Lung (tissue), 12 donors: Measurements from ENCODE around the gene SLC16A4. TPM values are rescaled to one million over a fixed set of nuclear protein-coding genes. Genes with fewer than 3 reads are reported as not detected.

ENCODE experiments used
- ATAC-seq: fragments of 200-7000 bp; cut with Tn5 transposase; one replicate; pipeline ENCODE4 v1.9.1; 2020; ENCODE audit warnings: moderate number of reproducible peaks; ENCODE audit not compliant: insufficient read depth, low FRiP score
- DNase-seq, 3 donors: peaks; one replicate each; pipeline ENCODE4 v3.0.0-alpha.2; 2013 to 2017
- H3K27ac ChIP-seq, 2 donors: one replicate each; pipeline ENCODE4 v1.5.1; 2013; ENCODE audit warnings: mild to moderate bottlenecking in 2 of 2, moderate library complexity in 2 of 2, control low read depth in 1 of 2, inconsistent platforms in 1 of 2, low read depth in 1 of 2, low read length in 1 of 2
- H3K27me3 ChIP-seq, 3 donors: one replicate each; pipeline ENCODE4 v1.5.1; 2013; ENCODE audit warnings: low read length in 2 of 3; ENCODE audit not compliant: control insufficient read depth in 3 of 3, insufficient read depth in 3 of 3
- H3K36me3 ChIP-seq, 4 donors: one replicate each; pipeline ENCODE4 v1.5.1; 2013; ENCODE audit warnings: low read length in 4 of 4, mild to moderate bottlenecking in 1 of 4, moderate library complexity in 1 of 4; ENCODE audit not compliant: control insufficient read depth in 4 of 4, insufficient read depth in 4 of 4
- H3K4me1 ChIP-seq, 5 donors: one replicate each; pipeline ENCODE4 v1.5.1; 2013; ENCODE audit warnings: low read length in 5 of 5, mild to moderate bottlenecking in 2 of 5, moderate library complexity in 1 of 5; ENCODE audit not compliant: control insufficient read depth in 5 of 5, insufficient read depth in 5 of 5
- H3K4me3 ChIP-seq: one replicate; pipeline ENCODE4 v1.5.1; 2013; ENCODE audit warnings: mild to moderate bottlenecking, control low read depth, moderate library complexity
- H3K9ac ChIP-seq, 2 donors: one replicate each; pipeline ENCODE4 v1.5.1; 2013; ENCODE audit warnings: low read length in 2 of 2, control low read depth in 1 of 2; ENCODE audit not compliant: insufficient read depth in 1 of 2
- H3K9me3 ChIP-seq, 4 donors: one replicate each; pipeline ENCODE4 v1.5.1; 2013; ENCODE audit warnings: low read length in 3 of 4, mild to moderate bottlenecking in 1 of 4, moderate library complexity in 1 of 4; ENCODE audit not compliant: control insufficient read depth in 4 of 4, insufficient read depth in 3 of 4
- CTCF ChIP-seq: IDR thresholded peaks from 2 replicates; pipeline ENCODE4 v1.5.1; 2012; ENCODE audit warnings: mild to moderate bottlenecking; ENCODE audit errors: control extremely low read depth, extremely low read depth
- WGBS, 2 donors: extraction: QIAGEN DNeasy Blood & Tissue Kit; methylation state at CpG; one replicate each; pipeline ENCODE4 v1.1.7; 2013; 5-methylcytosine and 5-hydroxymethylcytosine counted together
- polyA plus RNA-seq, 2 donors: library from polyadenylated mRNA; stranded (reverse); fragments of 200-250 nt; gene quantifications; one replicate each; pipeline ENCODE4 v1.2.1, GENCODE V29; 2013
- total RNA-seq, 2 donors: library from RNA; depleted of rRNA in 1 of 2; stranded (reverse); fragments of >200 nt in 1 of 2; gene quantifications; one replicate each; pipeline ENCODE4 v1.2.1, GENCODE V29; 2014 to 2021
- donor health status: control.
- donor health status: control.
- donor health status: Bipolar disorder and iron deficiency.
- donor health status: healthy.
- donor health status: DM: yes; HTN: yes; CAD: no.

SLC16A4 gene
- total and polyA plus RNA-seq, 4 donors: 4.6 to 12.0 (median 7.7) TPM

GRCh38 chr1:110321045-110321444, 69.8 kb downstream of the SLC16A4 start:
- no peak for TF ChIP-seq CTCF
- Histone ChIP-seq H3K4me1 (no peaks in the 10 kb centered on the region), H3K4me3 (no peak overlapping the region), H3K27me3 (no peaks in the 10 kb centered on the region), H3K36me3 (no peaks in the 10 kb centered on the region), H3K27ac (no peak overlapping the region), H3K9ac (no peak overlapping the region), H3K9me3 (no peaks in the 10 kb centered on the region)
- ATAC-seq (no peak), DNase-seq (no peak)
- 86 to 90% methylated on average over 2 of the region's 2 CpGs for WGBS, 2 donors

- Histone ChIP-seq H3K9ac (no peak overlapping the region), H3K27ac (no peak overlapping the region), H3K36me3 (no peaks in the 10 kb centered on the region), H3K9me3 (no peaks in the 10 kb centered on the region), H3K4me3 (no peak overlapping the region), H3K4me1 (no peaks in the 10 kb centered on the region), H3K27me3 (no peaks in the 10 kb centered on the region)
- WGBS, 2 donors: 77 to 100% methylated on average over 1 of the region's 1 CpG
- DNase-seq: no peak
- TF ChIP-seq CTCF: no peak
- no peak for ATAC-seq
Observed at GRCh38 chr1:110320168-110320518, 70.7 kb downstream of the SLC16A4 start.

GRCh38 chr1:110319332-110320167, 71.3 kb downstream of the SLC16A4 start:
- H3K27me3 ChIP-seq: no peaks in the 10 kb centered on the region
- no peak for DNase-seq
- no peak for TF ChIP-seq CTCF
- no peaks in the 10 kb centered on the region for H3K4me1 ChIP-seq
- no peaks in the 10 kb centered on the region for H3K9me3 ChIP-seq
- H3K36me3 ChIP-seq: no peaks in the 10 kb centered on the region
- H3K9ac ChIP-seq: no peak overlapping the region
- no peak overlapping the region for H3K27ac ChIP-seq
- WGBS, 2 donors: 77 to 89% methylated on average over 4 of the region's 4 CpGs
- ATAC-seq: no peak
- no peak overlapping the region for H3K4me3 ChIP-seq

- DNase-seq (no peak), ATAC-seq (no peak)
- Histone ChIP-seq H3K9ac (no peak overlapping the region), H3K36me3 (no peaks in the 10 kb centered on the region), H3K27ac (no peak overlapping the region), H3K27me3 (no peaks in the 10 kb centered on the region), H3K4me3 (no peak overlapping the region), H3K4me1 (no peaks in the 10 kb centered on the region), H3K9me3 (no peaks in the 10 kb centered on the region)
- TF ChIP-seq CTCF: no peak
- 90 to 91% methylated on average over 4 of the region's 4 CpGs for WGBS, 2 donors
Observed at GRCh38 chr1:110318046-110318445, 72.8 kb downstream of the SLC16A4 start.
